ENCODE measurements around the gene GPX5.

GPX5 gene

DNA sequence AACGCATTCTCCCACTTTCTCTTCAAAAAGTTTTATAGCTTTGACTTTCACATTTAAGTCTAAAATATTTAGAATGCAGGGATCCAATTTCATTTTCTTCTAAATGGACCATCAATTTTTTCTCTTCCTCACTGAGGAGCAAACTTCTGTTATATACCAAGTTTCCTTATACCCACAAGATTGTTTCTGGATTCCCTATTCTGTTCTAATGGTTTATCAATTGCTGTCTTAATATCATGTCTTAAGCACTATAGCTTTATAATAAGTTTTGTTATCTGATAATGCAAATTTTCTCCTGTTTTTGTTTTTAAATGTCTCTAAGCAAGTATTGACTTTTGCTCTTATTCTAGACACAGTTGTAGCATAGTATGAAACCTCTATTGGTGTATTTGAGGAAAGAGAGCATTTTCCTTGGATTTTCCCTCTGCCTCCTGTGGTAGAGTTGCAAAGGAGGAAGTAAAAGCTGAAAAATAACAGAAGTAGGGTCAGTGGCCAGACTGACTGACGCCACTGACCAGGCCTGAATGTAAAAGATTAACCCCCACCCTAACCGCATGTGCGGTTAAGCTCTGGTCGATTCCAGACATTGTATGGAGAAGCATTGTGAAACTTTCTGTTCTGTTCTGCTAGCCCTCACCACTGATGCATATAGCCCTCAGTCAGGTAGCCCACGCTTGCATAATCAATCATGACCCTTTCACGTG is 40.3 kb downstream of the GPX5 start:
- no peak for DNase-seq

DNA sequence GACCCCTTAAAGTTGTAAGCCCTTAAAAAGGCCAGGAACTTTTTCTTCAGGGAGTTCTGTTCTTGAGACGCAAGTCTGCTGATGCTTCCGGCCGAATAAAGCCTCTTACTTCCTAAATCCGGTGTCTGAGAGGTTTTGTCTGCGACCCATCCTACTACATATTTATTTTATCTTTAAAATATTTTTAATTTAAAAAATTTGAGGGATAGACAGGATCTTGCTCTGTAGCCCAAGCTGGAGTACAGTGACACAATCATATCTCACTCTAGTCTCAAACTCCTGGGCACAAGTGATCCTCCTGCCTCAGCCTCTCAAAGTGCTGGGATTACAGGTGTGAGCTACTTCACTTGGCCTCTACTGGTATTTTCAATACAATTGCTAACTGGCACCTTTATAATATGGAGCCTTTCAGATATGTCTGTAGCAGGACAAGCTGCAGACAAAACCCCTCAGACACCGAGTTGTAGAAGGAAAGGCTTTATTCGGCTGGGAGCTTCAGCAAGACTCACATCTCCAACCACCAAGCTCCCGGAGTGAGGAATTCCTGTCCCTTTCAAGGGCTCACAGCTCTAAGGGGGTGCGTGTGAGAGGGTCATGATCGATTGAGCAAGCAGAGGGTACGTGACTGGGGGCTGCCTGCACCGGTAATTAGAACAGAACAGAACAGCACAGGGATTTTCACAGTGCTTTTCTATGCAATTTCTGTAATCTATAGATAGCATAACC is 41.0 kb downstream of the GPX5 start:
- DNase-seq, result no peak

DNA sequence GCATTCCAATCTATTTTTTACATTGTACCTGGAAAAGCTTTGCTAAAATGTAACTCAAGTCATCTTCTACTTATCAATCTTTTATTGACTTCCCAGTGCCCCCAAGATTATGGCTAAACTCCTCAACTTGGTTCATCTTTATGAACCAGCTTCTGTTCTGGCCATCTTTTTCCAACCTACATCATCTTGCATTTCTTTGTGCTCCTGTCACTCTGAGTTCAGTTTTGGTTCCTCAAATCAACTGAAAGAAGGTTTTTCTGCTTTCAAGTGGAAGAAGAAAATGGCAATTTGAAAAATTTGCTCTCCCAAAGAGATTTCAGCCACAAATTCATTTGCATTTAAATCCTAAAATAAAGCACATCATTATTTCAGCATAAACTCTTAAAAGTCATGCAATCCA is 41.8 kb downstream of the GPX5 start:
- DNase-seq, result no peak

DNA sequence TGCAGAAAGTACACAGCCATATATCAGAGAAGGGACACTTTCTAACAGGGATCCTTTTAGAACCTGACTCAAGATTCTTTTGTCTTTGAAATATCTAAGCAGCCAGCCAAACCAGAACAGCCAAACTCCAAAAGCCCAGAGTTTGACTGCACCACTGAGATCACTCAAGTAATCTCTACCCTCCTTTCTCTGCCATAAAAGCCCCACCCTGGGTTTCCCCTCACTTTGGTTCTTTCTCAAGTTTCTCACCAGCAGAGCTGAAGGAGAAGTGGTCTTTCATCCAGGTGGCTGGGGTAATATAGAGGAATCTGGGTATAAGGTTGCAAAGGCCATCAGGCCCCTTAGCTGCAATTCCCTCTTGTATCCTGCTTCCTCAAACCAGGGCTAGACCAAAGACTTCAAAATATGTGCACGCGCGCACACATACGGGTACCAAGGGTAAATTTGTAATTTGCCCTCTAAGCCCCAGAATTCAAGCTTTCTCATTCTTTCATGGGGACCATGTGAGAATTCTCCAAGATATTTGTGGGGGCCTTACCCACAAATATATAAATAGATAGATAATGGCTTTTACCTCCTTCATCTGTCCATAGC is 42.9 kb downstream of the GPX5 start:
- no peak for DNase-seq

DNA sequence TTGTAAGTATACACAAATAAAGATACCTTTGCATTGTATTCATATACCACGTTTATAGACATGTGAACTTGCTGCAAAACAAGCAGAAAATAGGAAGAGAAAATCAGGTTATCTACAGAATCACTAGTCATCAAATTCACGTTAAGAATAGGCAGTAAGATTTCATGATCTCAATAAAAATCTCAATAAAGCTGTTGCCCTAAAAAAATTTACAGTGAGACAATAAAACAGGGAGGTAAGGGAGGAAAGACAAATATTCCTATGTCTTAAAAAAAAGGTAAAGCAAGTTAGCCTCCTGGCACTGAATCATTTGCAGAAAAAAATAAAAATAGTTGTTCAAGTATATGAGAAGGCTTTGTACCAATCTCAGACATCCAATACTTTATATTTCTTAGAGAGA is 44.1 kb downstream of the GPX5 start:
- DNase-seq, result no peak

DNA sequence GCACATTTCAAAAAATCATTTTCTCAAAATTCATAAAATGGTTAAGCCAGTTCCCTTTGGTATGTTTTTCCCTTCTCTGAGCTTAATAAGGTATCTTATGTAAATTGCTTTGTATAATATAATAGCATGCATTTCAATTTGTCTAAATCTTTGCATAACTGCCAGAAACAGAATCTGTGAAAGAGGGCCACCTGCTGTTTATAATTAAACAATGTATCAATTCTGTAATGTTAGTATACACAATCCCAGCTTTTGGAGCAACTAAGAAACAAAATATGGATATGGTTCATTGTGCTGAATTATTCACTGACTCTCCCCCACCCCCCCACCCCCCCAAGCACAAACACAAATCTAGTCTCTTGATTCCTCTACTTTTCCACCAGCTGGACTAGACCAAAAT is 54.8 kb downstream of the GPX5 start:
- DNase-seq, result no peak

DNA sequence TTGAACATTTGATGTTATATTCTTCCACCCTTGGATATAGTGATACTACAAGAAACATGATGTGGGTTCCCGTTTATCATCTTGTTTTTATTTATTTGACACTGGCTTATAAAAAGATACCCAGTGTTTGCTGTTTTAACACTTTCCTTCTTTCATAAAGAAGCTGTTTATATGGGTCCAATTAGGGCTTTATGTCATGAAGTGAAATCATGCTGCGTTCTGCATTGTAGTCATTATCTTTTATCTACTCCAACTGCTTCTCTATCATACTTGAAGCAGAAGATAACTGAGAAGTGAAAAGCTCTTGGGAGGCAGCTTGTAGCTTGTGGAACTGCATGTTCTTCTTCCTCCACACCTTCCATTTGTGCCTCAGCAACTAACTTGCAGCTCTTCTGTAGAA is 57.8 kb downstream of the GPX5 start:
- no peak for DNase-seq
